ENCODE data around the gene PROCA1.
"Not testable (repeated sequence)": the region's sequence is repeated elsewhere in the genome, so short reads cannot be mapped to it uniquely, and the experiment has no call there.

Gene PROCA1

GRCh38 chr17:28744104-28744971 lies 32.6 kb upstream of the PROCA1 start:
- DNase-seq (ENCODE audit: low read depth in 3 of 3), result peak in 2 of 3 experiments; percentile 57 to 75

- DNase-seq (ENCODE audit: low read depth in 3 of 3), result peak; percentile 49 to 85 (median 62)
These were observed 31.8 kb upstream of the PROCA1 start, which contains the start of gene TRAF4 for GRCh38 chr17:28743243-28744103. TSS of gene TRAF4 (plus strand) at chr17:28744011. CDS start at chr17:28744113, 102 bp downstream.

GRCh38 chr17:28741358-28742349 lies 30.0 kb upstream of the PROCA1 start:
- no peak for DNase-seq (ENCODE audit: low read depth in 3 of 3)

- no peak for DNase-seq (ENCODE audit: low read depth in 3 of 3)
These were observed 29.0 kb upstream of the PROCA1 start for GRCh38 chr17:28740406-28741357.

- DNase-seq (ENCODE audit: low read depth in 3 of 3), result peak in 1 of 3 experiments; percentile 59
These were observed 27.1 kb upstream of the PROCA1 start for GRCh38 chr17:28738680-28739384.

- no peak for DNase-seq (ENCODE audit: low read depth in 3 of 3)
These were observed 26.3 kb upstream of the PROCA1 start for GRCh38 chr17:28737770-28738679.

- no peak for DNase-seq (ENCODE audit: low read depth in 3 of 3)
These were observed 25.6 kb upstream of the PROCA1 start for GRCh38 chr17:28737316-28737715.

GRCh38 chr17:28735913-28736769 lies 24.5 kb upstream of the PROCA1 start:
- not testable (repeated sequence) for DNase-seq (ENCODE audit: low read depth in 3 of 3)

GRCh38 chr17:28735242-28735722 lies 23.6 kb upstream of the PROCA1 start:
- DNase-seq (ENCODE audit: low read depth in 3 of 3), result no peak

GRCh38 chr17:28734712-28735241 lies 23.1 kb upstream of the PROCA1 start:
- DNase-seq (ENCODE audit: low read depth in 3 of 3), result no peak

GRCh38 chr17:28733346-28733745 lies 21.7 kb upstream of the PROCA1 start:
- DNase-seq (ENCODE audit: low read depth in 3 of 3), result no peak

GRCh38 chr17:28729950-28730330 lies 18.3 kb upstream of the PROCA1 start:
- DNase-seq (ENCODE audit: low read depth in 3 of 3), result no peak

GRCh38 chr17:28728364-28729200 lies 16.9 kb upstream of the PROCA1 start, which contains the start of gene NEK8:
TSS of gene NEK8 (plus strand) at chr17:28728788. CDS start at chr17:28728814, 26 bp downstream.
- DNase-seq (ENCODE audit: low read depth in 3 of 3), result peak; percentile 97 to 98 (median 97)

- peak; percentile 86 to 93 (median 88) for DNase-seq (ENCODE audit: low read depth in 3 of 3)
These were observed 15.2 kb upstream of the PROCA1 start for GRCh38 chr17:28726627-28727491.

- DNase-seq (ENCODE audit: low read depth in 3 of 3), result peak in 2 of 3 experiments; percentile 58 to 82
These were observed 14.5 kb upstream of the PROCA1 start, which contains the start of gene TLCD1 for GRCh38 chr17:28726226-28726626. TSS of gene TLCD1 (minus strand) at chr17:28726233. CDS start at chr17:28726097, 136 bp downstream.

Measured in stimulated activated CD4-positive, alpha-beta T cell treated with anti-CD3 and anti-CD28 coated beads, TNF-alpha, amount 100 ng/mL, for 24 hours (primary cell).